Neural crest cell (in vitro differentiated cells): Measurements from ENCODE around the gene CTXND1. TPM values are rescaled to one million over a fixed set of nuclear protein-coding genes. Genes with fewer than 3 reads are reported as not detected.

Experiments
- DNase-seq: peaks from one replicate; pipeline ENCODE4 v3.0.0; 2021; ENCODE audit warnings: low read depth, mixed read lengths, low spot score
- H3K27ac Mint-ChIP-seq: one replicate; pipeline ENCODE4 v1.8.0; 2021; ENCODE audit warnings: mild to moderate bottlenecking, mixed read lengths; ENCODE audit not compliant: unreplicated experiment
- H3K27me3 Mint-ChIP-seq: 2 replicates; pipeline ENCODE4 v1.8.0; 2021; ENCODE audit warnings: low read depth, mild to moderate bottlenecking, mixed read lengths
- H3K36me3 Mint-ChIP-seq: 2 replicates; pipeline ENCODE4 v1.8.0; 2021; ENCODE audit warnings: low read depth, mild to moderate bottlenecking, mixed read lengths
- H3K4me1 Mint-ChIP-seq: 2 replicates; pipeline ENCODE4 v1.8.0; 2021; ENCODE audit warnings: mixed read lengths
- H3K4me3 Mint-ChIP-seq: one replicate; pipeline ENCODE4 v1.8.0; 2021; ENCODE audit warnings: mild to moderate bottlenecking, mixed read lengths
- H3K9me3 Mint-ChIP-seq: 2 replicates; pipeline ENCODE4 v1.8.0; 2021; ENCODE audit warnings: mixed read lengths
- CTCF ChIP-seq: fragments of 200-600 bp; sonication (generic); conservative IDR thresholded peaks from 2 replicates; pipeline ENCODE4 v1.5.0; 2021; ENCODE audit warnings: antibody characterized with exemption, mild to moderate bottlenecking
- total RNA-seq: library from RNA; stranded (reverse); gene quantifications from 2 replicates; pipeline ENCODE4 v1.2.1, GENCODE V29; 2021

The CTXND1 gene
- total RNA-seq, 1 donor from 2014 or later, result 1.3 TPM

DNA sequence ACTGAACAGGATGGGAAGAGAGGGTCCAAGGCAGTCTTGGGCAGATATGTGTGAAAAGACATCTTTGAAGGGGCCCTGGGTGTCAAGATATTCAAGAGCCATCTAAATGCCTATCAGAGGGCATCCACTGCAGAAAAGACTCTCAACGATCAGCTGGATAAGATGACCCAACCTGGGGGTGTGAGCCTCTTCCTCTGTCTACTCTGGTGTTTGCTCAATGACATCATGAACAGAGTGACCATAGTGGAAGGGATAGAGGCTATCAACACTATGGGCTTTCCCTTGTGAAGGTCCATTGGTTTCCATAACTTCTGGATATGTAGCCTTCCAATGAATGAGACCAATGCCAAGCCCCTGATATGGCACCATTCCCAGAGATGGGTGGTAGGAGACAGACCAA is 57.1 kb downstream of the CTXND1 start:
- peaks cover 8% of the 10 kb centered on the region for H3K4me1 Mint-ChIP-seq
- no peak for TF ChIP-seq CTCF
- H3K36me3 Mint-ChIP-seq, result peaks cover 2% of the 10 kb centered on the region
- no peak overlapping the region for H3K4me3 Mint-ChIP-seq
- H3K27ac Mint-ChIP-seq, result no peak overlapping the region
- H3K9me3 Mint-ChIP-seq, result peaks cover 6% of the 10 kb centered on the region
- no peak for DNase-seq
- H3K27me3 Mint-ChIP-seq, result no peaks in the 10 kb centered on the region

DNA sequence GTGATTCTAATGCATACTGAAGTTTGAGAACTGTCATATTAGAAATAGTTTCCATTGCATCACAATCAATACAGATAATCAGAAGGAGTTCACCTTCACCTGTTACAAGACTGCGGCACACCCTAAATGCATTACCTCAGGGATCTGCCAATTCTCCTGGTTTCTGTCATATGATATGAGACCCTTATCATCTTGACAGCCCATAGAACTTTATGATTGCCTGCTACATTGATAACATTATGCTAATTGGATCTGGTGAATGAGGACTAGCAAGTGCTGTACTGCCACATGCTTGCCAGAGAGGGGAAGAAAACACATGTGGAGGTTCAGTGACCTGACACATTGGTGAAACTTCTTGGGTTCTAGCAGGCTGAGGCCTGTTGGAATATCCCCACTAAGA is 57.8 kb downstream of the CTXND1 start:
- peaks cover 2% of the 10 kb centered on the region for H3K36me3 Mint-ChIP-seq

DNA sequence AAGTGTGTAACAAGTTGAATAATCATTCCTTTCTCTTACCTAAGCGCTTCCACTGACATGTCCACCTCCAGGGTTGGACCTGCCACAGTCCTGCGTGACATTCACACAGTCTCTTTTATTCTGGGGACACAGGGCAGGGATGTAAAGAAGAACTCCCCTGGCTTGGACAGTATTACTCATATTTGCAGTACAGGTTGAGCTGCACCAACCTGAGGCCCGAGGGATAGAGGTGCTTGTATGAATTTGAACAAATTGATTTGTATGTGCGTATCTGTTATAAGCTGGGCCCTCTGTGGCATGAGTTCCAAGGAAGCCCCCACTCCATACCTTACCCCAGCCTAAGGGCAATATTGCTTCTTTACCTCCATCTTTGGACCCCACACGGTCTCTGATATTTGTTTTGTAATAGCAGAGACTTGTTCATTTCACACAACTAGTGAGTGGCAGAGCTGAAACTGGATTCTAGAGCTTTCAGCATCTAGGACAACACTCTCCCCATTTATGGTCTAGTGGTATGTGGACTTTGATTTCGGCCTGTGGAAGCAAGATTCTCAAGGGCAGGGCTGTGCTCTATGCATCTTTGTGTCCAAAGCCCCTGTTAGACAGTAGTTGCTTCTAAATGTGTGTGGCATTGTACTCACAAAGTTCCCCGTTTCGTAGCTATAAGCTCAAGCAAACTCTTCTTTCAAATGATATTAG is 60.0 kb downstream of the CTXND1 start:
- no peak overlapping the region for H3K27ac Mint-ChIP-seq
- no peak for DNase-seq

More for the DNA sequence above, 57.8 kb downstream of the CTXND1 start:
- DNase-seq, result no peak
- no peak for TF ChIP-seq CTCF
- Mint-ChIP-seq H3K27me3 (no peaks in the 10 kb centered on the region), H3K9me3 (peaks cover 6% of the 10 kb centered on the region), H3K4me3 (no peak overlapping the region), H3K4me1 (peaks cover 10% of the 10 kb centered on the region), H3K27ac (no peak overlapping the region)

DNA sequence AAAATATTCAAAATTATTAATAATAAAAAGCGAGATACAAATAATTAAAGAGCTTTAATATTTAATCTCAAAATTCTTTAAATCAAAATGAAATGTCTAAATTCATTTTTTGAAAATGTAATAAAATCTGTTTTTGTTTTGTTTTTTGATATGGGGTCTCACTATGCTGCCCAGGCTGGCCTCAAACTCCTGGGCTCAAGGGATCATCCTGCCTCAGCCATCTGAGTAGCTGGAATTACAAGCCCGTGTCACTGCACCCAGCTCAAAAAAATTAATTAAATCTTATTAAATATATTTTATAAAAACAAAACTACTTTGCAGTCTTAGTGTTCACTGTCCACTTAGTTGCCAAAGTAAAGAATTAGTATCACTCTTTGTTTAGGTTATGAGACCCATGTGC is 60.8 kb downstream of the CTXND1 start:
- no peaks in the 10 kb centered on the region for H3K27me3 Mint-ChIP-seq
- H3K27ac Mint-ChIP-seq, result no peak overlapping the region
- no peak for DNase-seq
- no peak for TF ChIP-seq CTCF
- peaks cover 7% of the 10 kb centered on the region for H3K36me3 Mint-ChIP-seq
- no peak overlapping the region for H3K4me3 Mint-ChIP-seq
- peaks cover 6% of the 10 kb centered on the region for H3K9me3 Mint-ChIP-seq
- H3K4me1 Mint-ChIP-seq, result peaks cover 29% of the 10 kb centered on the region

More for the DNA sequence above, 60.0 kb downstream of the CTXND1 start:
- Mint-ChIP-seq H3K27me3 (no peaks in the 10 kb centered on the region), H3K36me3 (peaks cover 6% of the 10 kb centered on the region), H3K9me3 (peaks cover 6% of the 10 kb centered on the region), H3K4me1 (peaks cover 25% of the 10 kb centered on the region), H3K4me3 (no peak overlapping the region)
- TF ChIP-seq CTCF, result no peak

GRCh38 chr15:80188251-80188650 is 63.8 kb downstream of the CTXND1 start:
- Mint-ChIP-seq H3K4me1 (peaks cover 44% of the 10 kb centered on the region), H3K27me3 (no peaks in the 10 kb centered on the region), H3K36me3 (peaks cover 12% of the 10 kb centered on the region), H3K4me3 (no peak overlapping the region), H3K9me3 (no peaks in the 10 kb centered on the region), H3K27ac (no peak overlapping the region)
- no peak for TF ChIP-seq CTCF
- DNase-seq, result no peak
